ENCODE data around the gene KSR1. TPM values are rescaled to one million over a fixed set of nuclear protein-coding genes. Genes with fewer than 3 reads are reported as not detected.

KSR1 gene
- total RNA-seq, 2 donors from 2014 or later, result 33.7 to 46.3 TPM

GRCh38 chr17:27491713-27492190 is 35.5 kb downstream of the KSR1 start:
- peak overlapping the region; percentile 48 for H3K27ac ChIP-seq (ENCODE audit: low read depth, low read length)
- peak; percentile 74 for DNase-seq
- H3K9ac ChIP-seq (ENCODE audit: extremely low read depth, low read length, poor library complexity, severe bottlenecking), result no peak overlapping the region
- H3K4me1 Mint-ChIP-seq, result peaks cover 55% of the 10 kb centered on the region
- H3K27ac Mint-ChIP-seq, result peak overlapping the region; percentile 85
- H3K27me3 Mint-ChIP-seq (ENCODE audit: insufficient read depth), result no peaks in the 10 kb centered on the region
- H3K4me3 ChIP-seq (ENCODE audit: low read length), result no peak overlapping the region
- WGBS, 2 experiments (ENCODE audit: insufficient coverage in 1 of 2, insufficient read length in 1 of 2), result 68 to 80% methylated on average over 2 to 12 of the region's 12 CpGs
- H3K36me3 Mint-ChIP-seq (ENCODE audit: low read depth), result peaks cover 12% of the 10 kb centered on the region
- peaks cover 14% of the 10 kb centered on the region for H3K4me1 ChIP-seq (ENCODE audit: control insufficient read depth, insufficient read depth, low read length)
- H3K27me3 ChIP-seq (ENCODE audit: control insufficient read depth, insufficient read depth, low read length, poor library complexity, severe bottlenecking), result no peaks in the 10 kb centered on the region
- TF ChIP-seq, protein P1, sequence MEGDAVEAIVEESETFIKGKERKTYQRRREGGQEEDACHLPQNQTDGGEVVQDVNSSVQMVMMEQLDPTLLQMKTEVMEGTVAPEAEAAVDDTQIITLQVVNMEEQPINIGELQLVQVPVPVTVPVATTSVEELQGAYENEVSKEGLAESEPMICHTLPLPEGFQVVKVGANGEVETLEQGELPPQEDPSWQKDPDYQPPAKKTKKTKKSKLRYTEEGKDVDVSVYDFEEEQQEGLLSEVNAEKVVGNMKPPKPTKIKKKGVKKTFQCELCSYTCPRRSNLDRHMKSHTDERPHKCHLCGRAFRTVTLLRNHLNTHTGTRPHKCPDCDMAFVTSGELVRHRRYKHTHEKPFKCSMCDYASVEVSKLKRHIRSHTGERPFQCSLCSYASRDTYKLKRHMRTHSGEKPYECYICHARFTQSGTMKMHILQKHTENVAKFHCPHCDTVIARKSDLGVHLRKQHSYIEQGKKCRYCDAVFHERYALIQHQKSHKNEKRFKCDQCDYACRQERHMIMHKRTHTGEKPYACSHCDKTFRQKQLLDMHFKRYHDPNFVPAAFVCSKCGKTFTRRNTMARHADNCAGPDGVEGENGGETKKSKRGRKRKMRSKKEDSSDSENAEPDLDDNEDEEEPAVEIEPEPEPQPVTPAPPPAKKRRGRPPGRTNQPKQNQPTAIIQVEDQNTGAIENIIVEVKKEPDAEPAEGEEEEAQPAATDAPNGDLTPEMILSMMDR (conservative IDR thresholded peaks at IDR 0.05), result peak; percentile 25
- H3K9me3 Mint-ChIP-seq, result peaks cover 7% of the 10 kb centered on the region
- no peak overlapping the region for H3K4me3 Mint-ChIP-seq
- peaks cover 7% of the 10 kb centered on the region for H3K36me3 ChIP-seq (ENCODE audit: control insufficient read depth, insufficient read depth, low read length)
- no peaks in the 10 kb centered on the region for H3K9me3 ChIP-seq (ENCODE audit: control insufficient read depth, low read length)

GRCh38 chr17:27492470-27492869 is 36.2 kb downstream of the KSR1 start:
- H3K9ac ChIP-seq (ENCODE audit: extremely low read depth, low read length, poor library complexity, severe bottlenecking), result no peak overlapping the region
- H3K9me3 ChIP-seq (ENCODE audit: control insufficient read depth, low read length), result no peaks in the 10 kb centered on the region
- no peak overlapping the region for H3K4me3 ChIP-seq (ENCODE audit: low read length)
- peak; percentile 61 for DNase-seq
- Mint-ChIP-seq H3K36me3 (ENCODE audit: low read depth) (peaks cover 9% of the 10 kb centered on the region), H3K9me3 (peaks cover 4% of the 10 kb centered on the region), H3K27me3 (ENCODE audit: insufficient read depth) (no peaks in the 10 kb centered on the region), H3K4me3 (no peak overlapping the region), H3K27ac (no peak overlapping the region), H3K4me1 (peaks cover 62% of the 10 kb centered on the region)
- no peak overlapping the region for H3K27ac ChIP-seq (ENCODE audit: low read depth, low read length)
- H3K27me3 ChIP-seq (ENCODE audit: control insufficient read depth, insufficient read depth, low read length, poor library complexity, severe bottlenecking), result no peaks in the 10 kb centered on the region
- peaks cover 18% of the 10 kb centered on the region for H3K4me1 ChIP-seq (ENCODE audit: control insufficient read depth, insufficient read depth, low read length)
- TF ChIP-seq, protein P1 (conservative IDR thresholded peaks at IDR 0.05), result no peak
- H3K36me3 ChIP-seq (ENCODE audit: control insufficient read depth, insufficient read depth, low read length), result peaks cover 7% of the 10 kb centered on the region
- 91 to 94% methylated on average over 3 of the region's 3 CpGs for WGBS, 2 experiments (ENCODE audit: insufficient coverage in 1 of 2, insufficient read length in 1 of 2)

GRCh38 chr17:27493088-27493487 is 36.8 kb downstream of the KSR1 start:
- H3K27ac ChIP-seq (ENCODE audit: low read depth, low read length), result no peak overlapping the region
- H3K9ac ChIP-seq (ENCODE audit: extremely low read depth, low read length, poor library complexity, severe bottlenecking), result no peak overlapping the region
- no peaks in the 10 kb centered on the region for H3K27me3 ChIP-seq (ENCODE audit: control insufficient read depth, insufficient read depth, low read length, poor library complexity, severe bottlenecking)
- H3K4me3 ChIP-seq (ENCODE audit: low read length), result no peak overlapping the region
- no peaks in the 10 kb centered on the region for H3K9me3 ChIP-seq (ENCODE audit: control insufficient read depth, low read length)
- Mint-ChIP-seq H3K4me3 (no peak overlapping the region), H3K27ac (peak overlapping the region; percentile 66), H3K27me3 (ENCODE audit: insufficient read depth) (no peaks in the 10 kb centered on the region), H3K4me1 (peaks cover 62% of the 10 kb centered on the region), H3K36me3 (ENCODE audit: low read depth) (peaks cover 5% of the 10 kb centered on the region), H3K9me3 (no peaks in the 10 kb centered on the region)
- peaks cover 18% of the 10 kb centered on the region for H3K4me1 ChIP-seq (ENCODE audit: control insufficient read depth, insufficient read depth, low read length)
- TF ChIP-seq, protein P1 (conservative IDR thresholded peaks at IDR 0.05), result no peak
- H3K36me3 ChIP-seq (ENCODE audit: control insufficient read depth, insufficient read depth, low read length), result peaks cover 2% of the 10 kb centered on the region
- DNase-seq, result no peak
- WGBS, 2 experiments (ENCODE audit: insufficient coverage in 1 of 2, insufficient read length in 1 of 2), result 88 to 89% methylated on average over 3 of the region's 4 CpGs
